Endothelial cell of umbilical vein (primary cell): ENCODE data around the gene SLC7A8. TPM values are rescaled to one million over a fixed set of nuclear protein-coding genes. Genes with fewer than 3 reads are reported as not detected.

Source experiments
- BruUV-seq: library from RNA; stranded (reverse); fragments of 400-500 nt; replicated peaks from 2 replicates; lab custom pipeline; 2021; lab: Mats Ljungman, UMichigan
- CTCF ChIA-PET: fragments of 300-600, 350-600 bp; sonication (Branson Sonifier 250); formaldehyde crosslinking; loops from one replicate; lab custom pipeline; 2021; ENCODE audit warnings: antibody characterized with exemption, inconsistent platforms; lab: Charles Lee
- POLR2A ChIA-PET: fragments of 300-600, 350-600 bp; sonication (Branson Sonifier 250); formaldehyde crosslinking; loops from one replicate; lab custom pipeline; 2021; ENCODE audit warnings: antibody characterized with exemption, inconsistent platforms; lab: Charles Lee
- DNase-seq: peaks from one replicate; pipeline ENCODE4 v3.0.0-alpha.2; 2011; ENCODE audit warnings: low read depth, low spot score
- FAIRE-seq: peaks from 2 replicates; lab custom pipeline; 2011; peaks lifted over from hg19 to GRCh38; lab: Jason Lieb, UNC
- H2AFZ ChIP-seq: 2 replicates; pipeline ENCODE4 v1.6.0; 2012; ENCODE audit warnings: low read depth, low read length, control low read depth, inconsistent platforms
- H3K27ac ChIP-seq: 2 replicates; pipeline ENCODE4 v1.5.1; 2011; ENCODE audit warnings: low read depth, mild to moderate bottlenecking, control low read depth, low read length, moderate library complexity; ENCODE audit not compliant: insufficient read depth
- H3K27me3 ChIP-seq, 2 experiments: 2 replicates each; pipeline versions ENCODE4 v1.6.0 to v1.6.1; 2011; ENCODE audit warnings: low read length in 2 of 2, mixed read lengths in 1 of 2; ENCODE audit not compliant: control insufficient read depth in 2 of 2, insufficient read depth in 2 of 2
- H3K36me3 ChIP-seq, 2 experiments: 2 replicates in 1 of 2; 3 replicates in 1 of 2; pipeline ENCODE4 v1.5.1; 2011; ENCODE audit warnings: low read length in 2 of 2, mild to moderate bottlenecking in 1 of 2, moderate library complexity in 1 of 2; ENCODE audit not compliant: control insufficient read depth in 2 of 2, insufficient read depth in 2 of 2; ENCODE audit errors: extremely low read depth in 1 of 2
- H3K4me1 ChIP-seq: 3 replicates; pipeline ENCODE4 v1.5.1; 2011; ENCODE audit warnings: mild to moderate bottlenecking, low read length; ENCODE audit not compliant: control insufficient read depth, insufficient read depth; ENCODE audit errors: extremely low read depth
- H3K4me2 ChIP-seq: 2 replicates; pipeline ENCODE4 v1.6.1; 2011; ENCODE audit warnings: low read length, control low read depth, mixed read lengths; ENCODE audit not compliant: insufficient read depth
- H3K4me3 ChIP-seq, 3 experiments: fragments of 200-600 bp in 1 of 3; sonication (generic), shearing (Covaris generic) in 1 of 3; replicated peaks in 1 of 3; 2 replicates each; pipeline ENCODE4 v1.5.1; 2011 to 2016; ENCODE audit warnings: control low read depth in 3 of 3, low read length in 3 of 3, mild to moderate bottlenecking in 2 of 3, inconsistent platforms in 1 of 3, low read depth in 1 of 3, moderate library complexity in 1 of 3; ENCODE audit not compliant: insufficient read depth in 1 of 3
- H3K79me2 ChIP-seq: 2 replicates; pipeline ENCODE4 v1.6.0; 2012; ENCODE audit warnings: low read length, inconsistent platforms; ENCODE audit not compliant: control insufficient read depth, insufficient read depth
- H3K9ac ChIP-seq: replicated peaks from 2 replicates; pipeline ENCODE3; 2011; ENCODE audit warnings: low read length, control low read depth; ENCODE audit not compliant: insufficient read depth; ENCODE audit errors: extremely low read depth
- H3K9me1 ChIP-seq: replicated peaks from 3 replicates; pipeline ENCODE4 v1.6.0; 2011; ENCODE audit warnings: mild to moderate bottlenecking, low read length; ENCODE audit not compliant: control insufficient read depth, insufficient read depth; ENCODE audit errors: extremely low read depth
- H3K9me3 ChIP-seq: replicated peaks from 2 replicates; pipeline ENCODE4 v1.5.1; 2012; ENCODE audit warnings: low read length, inconsistent platforms; ENCODE audit not compliant: control insufficient read depth, insufficient read depth
- H4K20me1 ChIP-seq: replicated peaks from 2 replicates; pipeline ENCODE3; 2011; ENCODE audit warnings: mild to moderate bottlenecking, low read length; ENCODE audit not compliant: control insufficient read depth, insufficient read depth; ENCODE audit errors: extremely low read depth
- EZH2 ChIP-seq: IDR thresholded peaks from 2 replicates; pipeline ENCODE4 v1.6.1; 2012; ENCODE audit warnings: borderline replicate concordance, low read depth, mild to moderate bottlenecking, moderate library complexity, low read length, inconsistent platforms; ENCODE audit not compliant: severe bottlenecking
- GATA2 ChIP-seq: IDR thresholded peaks from 2 replicates; pipeline ENCODE4 v1.7.0; 2011; ENCODE audit warnings: low read depth, mild to moderate bottlenecking, moderate library complexity, mixed read lengths, low read length; ENCODE audit not compliant: insufficient read length, insufficient read depth
- JUN ChIP-seq: IDR thresholded peaks from 2 replicates; pipeline ENCODE4 v1.6.1; 2011; ENCODE audit warnings: borderline replicate concordance, low read depth; ENCODE audit not compliant: insufficient read length, insufficient read depth
- MAX ChIP-seq: IDR thresholded peaks from 2 replicates; pipeline ENCODE4 v1.6.1; 2011; ENCODE audit not compliant: insufficient read depth, insufficient read length
- MYC ChIP-seq: IDR thresholded peaks from one replicate; pipeline ENCODE4 v1.6.1; 2011; ENCODE audit warnings: mild to moderate bottlenecking, low read depth, low read length
- POLR2A ChIP-seq: IDR thresholded peaks from 2 replicates; pipeline ENCODE4 v1.6.1; 2012; ENCODE audit warnings: low read depth, mild to moderate bottlenecking, control low read depth, low read length
- POLR2AphosphoS5 ChIP-seq: IDR thresholded peaks from 2 replicates; pipeline ENCODE4 v1.6.1; 2012; ENCODE audit warnings: low read depth, mild to moderate bottlenecking, control low read depth, low read length, moderate library complexity; ENCODE audit not compliant: insufficient read depth
- dilution Hi-C: fragments of 300-500 bp; cut with MboI; formaldehyde crosslinking; loops from one replicate; pipeline ENCODE4 v1.15.0; 2019; ENCODE audit warnings: low sequenced_read_pairs; ENCODE audit not compliant: extremely low pct_ligation_motif_present
- intact Hi-C: fragments of 100-400 bp; cut with micrococcal nuclease; formaldehyde crosslinking; loops from one replicate; pipeline ENCODE4 v1.10.0; 2022
- polyA plus RNA-seq, 4 experiments: library from polyadenylated mRNA; depleted of rRNA in 3 of 4; stranded (reverse) in 3 of 4; unstranded in 1 of 4; fragments of >200 nt; gene quantifications; 2 replicates each; pipeline versions ENCODE4 v1.2.1 to v1.2.3, GENCODE V29; 2011 to 2012; ENCODE audit warnings: missing spikeins in 1 of 4
- total RNA-seq: library from RNA; stranded (reverse); gene quantifications from 2 replicates; pipeline ENCODE4 v1.2.3, GENCODE V29; 2021
- TF ChIP-seq, protein P1 (sequence below), 2 donors: IDR thresholded peaks; 1 replicate in 1 of 2; 2 replicates in 1 of 2; pipeline ENCODE4 v1.5.1; 2011; ENCODE audit warnings: low read length in 2 of 2, mild to moderate bottlenecking in 2 of 2, moderate library complexity in 2 of 2, control low read depth in 1 of 2, inconsistent platforms in 1 of 2, low read depth in 1 of 2; ENCODE audit not compliant: insufficient read depth in 1 of 2; ENCODE audit errors: extremely low read depth in 1 of 2

SLC7A8 gene
- total and polyA plus RNA-seq, 2 donors (not counting 3 experiments of a cell fraction or from before 2014, with no cell fraction given): 0.76 to 1.1 TPM

GRCh38 chr14:23099212-23099861, 84.1 kb downstream of the SLC7A8 start:
- Histone ChIP-seq H3K9ac (no peak overlapping the region), H4K20me1 (no peaks in the 10 kb centered on the region), H2AFZ (no peak overlapping the region), H3K4me2 (no peak overlapping the region), H3K9me3 (no peaks in the 10 kb centered on the region), H3K79me2 (peaks cover 33% of the 10 kb centered on the region), H3K27ac (no peak overlapping the region), H3K9me1 (no peaks in the 10 kb centered on the region), H3K27me3 (no peaks in the 10 kb centered on the region), H3K4me3 (no peak overlapping the region), H3K36me3 (peaks cover 5 to 13% of the 10 kb centered on the region in 2 experiments), H3K4me1 (peaks cover 9% of the 10 kb centered on the region)
- no TSS peak for BruUV-seq
- POLR2A ChIA-PET: no interaction called here
- dilution Hi-C loops (no loop called here), intact Hi-C loops (no loop called here)
- FAIRE-seq (no peak), DNase-seq (no peak)
- TF ChIP-seq JUN: no peak
- TF ChIP-seq GATA2: no peak
- no peak for TF ChIP-seq EZH2
- CTCF ChIA-PET: interaction anchor here (0.9 to 1.5 kb wide), 6 partner anchors 8 to 113 kb away, joined by 3 to 11 read pairs (median 5); no protein-coding TSS in a partner anchor

DNA sequence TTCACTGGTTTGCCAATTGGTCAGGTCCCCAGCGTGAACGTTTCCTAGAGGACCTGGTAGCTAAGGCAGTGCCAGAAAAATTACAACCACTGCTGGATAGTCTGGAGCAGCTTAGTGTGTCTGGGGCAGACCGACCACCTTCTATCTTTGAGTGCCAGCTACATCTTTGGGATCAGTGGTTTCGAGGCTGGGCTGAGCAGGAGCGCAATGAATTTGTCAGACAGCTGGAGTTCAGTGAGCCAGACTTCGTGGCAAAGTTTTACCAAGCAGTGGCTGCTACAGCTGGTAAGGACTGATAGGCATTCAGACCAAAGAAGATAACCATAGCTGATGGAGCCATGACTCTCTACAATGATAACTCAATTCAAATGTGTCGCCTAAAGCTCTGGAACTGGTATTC, 85.7 kb downstream of the SLC7A8 start:
- H3K4me1 ChIP-seq: peaks cover 21% of the 10 kb centered on the region
- TF ChIP-seq EZH2 (no peak), MAX (no peak), JUN (no peak), POLR2A (no peak), MYC (no peak), GATA2 (no peak), POLR2AphosphoS5 (no peak)
- TF ChIP-seq, protein P1, sequence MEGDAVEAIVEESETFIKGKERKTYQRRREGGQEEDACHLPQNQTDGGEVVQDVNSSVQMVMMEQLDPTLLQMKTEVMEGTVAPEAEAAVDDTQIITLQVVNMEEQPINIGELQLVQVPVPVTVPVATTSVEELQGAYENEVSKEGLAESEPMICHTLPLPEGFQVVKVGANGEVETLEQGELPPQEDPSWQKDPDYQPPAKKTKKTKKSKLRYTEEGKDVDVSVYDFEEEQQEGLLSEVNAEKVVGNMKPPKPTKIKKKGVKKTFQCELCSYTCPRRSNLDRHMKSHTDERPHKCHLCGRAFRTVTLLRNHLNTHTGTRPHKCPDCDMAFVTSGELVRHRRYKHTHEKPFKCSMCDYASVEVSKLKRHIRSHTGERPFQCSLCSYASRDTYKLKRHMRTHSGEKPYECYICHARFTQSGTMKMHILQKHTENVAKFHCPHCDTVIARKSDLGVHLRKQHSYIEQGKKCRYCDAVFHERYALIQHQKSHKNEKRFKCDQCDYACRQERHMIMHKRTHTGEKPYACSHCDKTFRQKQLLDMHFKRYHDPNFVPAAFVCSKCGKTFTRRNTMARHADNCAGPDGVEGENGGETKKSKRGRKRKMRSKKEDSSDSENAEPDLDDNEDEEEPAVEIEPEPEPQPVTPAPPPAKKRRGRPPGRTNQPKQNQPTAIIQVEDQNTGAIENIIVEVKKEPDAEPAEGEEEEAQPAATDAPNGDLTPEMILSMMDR (IDR thresholded peaks at IDR 0.05; ENCODE audit: extremely low read depth in 1 of 2, insufficient read depth in 1 of 2, low read depth in 1 of 2, low read length in 2 of 2): no peak
- H3K27me3 ChIP-seq: no peaks in the 10 kb centered on the region
- H3K79me2 ChIP-seq: peaks cover 49% of the 10 kb centered on the region
- no peak overlapping the region for H3K4me3 ChIP-seq
- POLR2A ChIA-PET: no interaction called here
- no TSS peak for BruUV-seq
- DNase-seq (no peak), FAIRE-seq (no peak)
- H3K9ac ChIP-seq: no peak overlapping the region
- dilution Hi-C loops (no loop called here), intact Hi-C loops (no loop called here)
- no peak overlapping the region for H2AFZ ChIP-seq
- H3K9me1 ChIP-seq: no peaks in the 10 kb centered on the region
- peaks cover 5 to 14% of the 10 kb centered on the region in 2 experiments for H3K36me3 ChIP-seq
- H3K9me3 ChIP-seq: no peaks in the 10 kb centered on the region
- peaks cover 2% of the 10 kb centered on the region for H4K20me1 ChIP-seq
- H3K27ac ChIP-seq: no peak overlapping the region
- CTCF ChIA-PET: interaction anchor here (0.5 to 5.1 kb wide), 5 partner anchors 12 to 103 kb away, joined by 3 to 83 read pairs (median 6); no protein-coding TSS in a partner anchor
- H3K4me2 ChIP-seq: no peak overlapping the region
